Stomach (tissue), 9 donors: ENCODE results near the gene PASD1. TPM values are rescaled to one million over a fixed set of nuclear protein-coding genes. Genes with fewer than 3 reads are reported as not detected.

Source experiments
- DNase-seq, 2 donors: peaks; one replicate each; pipeline versions ENCODE4 v3.0.0 to v3.0.0-alpha.2; 2013 to 2019
- H3K27ac ChIP-seq, 5 donors: fragments of 200-600 bp in 4 of 5; sonication (generic) in 4 of 5; one replicate each; pipeline ENCODE4 v1.5.1; 2013 to 2019; ENCODE audit warnings: mild to moderate bottlenecking in 1 of 5, moderate library complexity in 1 of 5
- H3K27me3 ChIP-seq, 3 donors: fragments of 200-600 bp; sonication (generic); one replicate each; pipeline ENCODE4 v1.5.1; 2017 to 2019; ENCODE audit warnings: mixed run types in 1 of 3
- H3K36me3 ChIP-seq, 4 donors: fragments of 200-600 bp; sonication (generic); 1 replicate in 3 of 4; 2 replicates in 1 of 4; pipeline ENCODE4 v1.5.1; 2016 to 2019
- H3K4me1 ChIP-seq, 4 donors: fragments of 200-600 bp; sonication (generic); one replicate each; pipeline ENCODE4 v1.5.1; 2016 to 2019
- H3K4me3 ChIP-seq, 4 donors: fragments of 200-600 bp; sonication (generic) in 3 of 4; one replicate each; pipeline ENCODE4 v1.5.1; 2016 to 2019; ENCODE audit warnings: mild to moderate bottlenecking in 1 of 4
- H3K9me3 ChIP-seq, 4 donors: fragments of 200-600 bp; sonication (generic); one replicate each; pipeline ENCODE4 v1.5.1; 2016 to 2019
- CTCF ChIP-seq, 7 experiments: fragments of 450-650 bp in 4 of 7; fragments of 200-600 bp in 3 of 7; sonication (generic) in 3 of 7; IDR thresholded peaks; one replicate each; pipeline ENCODE4 v1.5.1; 2016 to 2019; ENCODE audit warnings: antibody characterized with exemption in 7 of 7, control low read depth in 2 of 7, mild to moderate bottlenecking in 1 of 7
- EP300 ChIP-seq: sonication (generic); formaldehyde crosslinking; IDR thresholded peaks from one replicate; pipeline ENCODE4 v1.6.1; 2017; ENCODE audit warnings: antibody characterized with exemption
- POLR2A ChIP-seq, 4 donors: fragments of 450-650 bp; IDR thresholded peaks; one replicate each; pipeline ENCODE4 v1.6.1; 2016; ENCODE audit warnings: antibody characterized with exemption in 4 of 4, control low read depth in 2 of 4, mild to moderate bottlenecking in 1 of 4, moderate library complexity in 1 of 4
- POLR2AphosphoS5 ChIP-seq, 3 donors: sonication (generic); formaldehyde crosslinking; IDR thresholded peaks; one replicate each; pipeline ENCODE4 v1.6.1; 2016; ENCODE audit warnings: antibody characterized with exemption in 3 of 3
- WGBS, 5 donors: extraction: QIAGEN DNeasy Blood & Tissue Kit in 3 of 5; methylation state at CpG; one replicate each; pipeline versions ENCODE4 v1.1.5 to v1.1.7; 2013 to 2018; 5-methylcytosine and 5-hydroxymethylcytosine counted together
- intact Hi-C: fragments of 100-400 bp; cut with DNase I; formaldehyde crosslinking; loops from one replicate; pipeline ENCODE4 v1.15.1; 2023; ENCODE audit warnings: low total_unique reads
- polyA plus RNA-seq, 3 donors: library from polyadenylated mRNA; stranded (reverse); fragments of 200-250 nt; gene quantifications; one replicate each; pipeline ENCODE4 v1.2.3, GENCODE V29; 2013
- total RNA-seq, 5 donors: library from RNA; depleted of rRNA; stranded (reverse); fragments of >200 nt; gene quantifications; one replicate each; pipeline versions ENCODE4 v1.1.0 to v1.2.3, GENCODE V29; 2014 to 2016
- donor health status: healthy with polysubstance abuse.
- donor health status: Bipolar disorder and iron deficiency.
- donor health status: healthy.

PASD1 gene
- total and polyA plus RNA-seq, 8 donors: not detected

GRCh38 chrX:151700581-151700980 lies 137.1 kb downstream of the PASD1 start:
- Histone ChIP-seq H3K27me3 (peaks cover 0 to 12% (median 7%) of the 10 kb centered on the region in 3 donors), H3K36me3 (no peaks in the 10 kb centered on the region), H3K9me3 (no peaks in the 10 kb centered on the region), H3K4me1 (no peaks in the 10 kb centered on the region), H3K4me3 (no peak overlapping the region), H3K27ac (no peak overlapping the region)
- no peak for DNase-seq
- intact Hi-C loops: no loop called here
- no peak for TF ChIP-seq EP300
- TF ChIP-seq CTCF (IDR thresholded peaks at IDR 0.05): no peak
- TF ChIP-seq POLR2A (IDR thresholded peaks at IDR 0.05): no peak
- TF ChIP-seq POLR2AphosphoS5 (IDR thresholded peaks at IDR 0.05): no peak
- WGBS, 5 donors: 67 to 93% (median 91%) methylated on average over 2 to 16 of the region's 16 CpGs; no CpG with 5 or more reads in 1 of the 5 donors

- intact Hi-C loops: no loop called here
- DNase-seq: no peak
- H3K36me3 ChIP-seq: no peaks in the 10 kb centered on the region
- H3K4me3 ChIP-seq: no peak overlapping the region
- H3K27ac ChIP-seq: no peak overlapping the region
- H3K9me3 ChIP-seq: no peaks in the 10 kb centered on the region
- WGBS, 5 donors: 92 to 99% (median 95%) methylated on average over 4 of the region's 4 CpGs; no CpG with 5 or more reads in 1 of the 5 donors
- peaks cover 0 to 7% (median 2%) of the 10 kb centered on the region in 3 donors for H3K27me3 ChIP-seq
- H3K4me1 ChIP-seq: no peaks in the 10 kb centered on the region
- TF ChIP-seq POLR2A (IDR thresholded peaks at IDR 0.05): no peak
- TF ChIP-seq EP300: no peak
- TF ChIP-seq CTCF (IDR thresholded peaks at IDR 0.05): no peak
- TF ChIP-seq POLR2AphosphoS5 (IDR thresholded peaks at IDR 0.05): no peak
These were observed 137.6 kb downstream of the PASD1 start for GRCh38 chrX:151701071-151701470.

GRCh38 chrX:151701531-151701930 lies 138.1 kb downstream of the PASD1 start:
- no peaks in the 10 kb centered on the region for H3K4me1 ChIP-seq
- WGBS, 5 donors: 79 to 98% (median 90%) methylated on average over 6 to 7 of the region's 7 CpGs
- TF ChIP-seq POLR2A (IDR thresholded peaks at IDR 0.05) (no peak), CTCF (IDR thresholded peaks at IDR 0.05) (no peak), POLR2AphosphoS5 (IDR thresholded peaks at IDR 0.05) (no peak), EP300 (no peak)
- no peak overlapping the region for H3K27ac ChIP-seq
- no peak overlapping the region for H3K4me3 ChIP-seq
- intact Hi-C loops: no loop called here
- H3K27me3 ChIP-seq: peaks cover 0 to 5% (median 0%) of the 10 kb centered on the region in 3 donors
- no peaks in the 10 kb centered on the region for H3K36me3 ChIP-seq
- no peaks in the 10 kb centered on the region for H3K9me3 ChIP-seq
- DNase-seq: no peak

GRCh38 chrX:151702026-151702714 lies 138.7 kb downstream of the PASD1 start:
- TF ChIP-seq POLR2A (IDR thresholded peaks at IDR 0.05) (no peak), CTCF (IDR thresholded peaks at IDR 0.05) (no peak), POLR2AphosphoS5 (IDR thresholded peaks at IDR 0.05) (no peak), EP300 (no peak)
- Histone ChIP-seq H3K9me3 (no peaks in the 10 kb centered on the region), H3K27me3 (peaks cover 0 to 5% (median 0%) of the 10 kb centered on the region in 3 donors), H3K4me3 (no peak overlapping the region), H3K27ac (no peak overlapping the region), H3K36me3 (no peaks in the 10 kb centered on the region), H3K4me1 (no peaks in the 10 kb centered on the region)
- DNase-seq: no peak
- intact Hi-C loops: no loop called here
- WGBS, 5 donors: 76 to 95% (median 83%) methylated on average over 8 to 9 of the region's 9 CpGs
